ENCODE results near the gene SEC23B. TPM values are rescaled to one million over a fixed set of nuclear protein-coding genes. Genes with fewer than 3 reads are reported as not detected.

SEC23B gene
- total RNA-seq, 1 experiment from 2014 or later: 85.8 TPM

- TF ChIP-seq, protein P1, sequence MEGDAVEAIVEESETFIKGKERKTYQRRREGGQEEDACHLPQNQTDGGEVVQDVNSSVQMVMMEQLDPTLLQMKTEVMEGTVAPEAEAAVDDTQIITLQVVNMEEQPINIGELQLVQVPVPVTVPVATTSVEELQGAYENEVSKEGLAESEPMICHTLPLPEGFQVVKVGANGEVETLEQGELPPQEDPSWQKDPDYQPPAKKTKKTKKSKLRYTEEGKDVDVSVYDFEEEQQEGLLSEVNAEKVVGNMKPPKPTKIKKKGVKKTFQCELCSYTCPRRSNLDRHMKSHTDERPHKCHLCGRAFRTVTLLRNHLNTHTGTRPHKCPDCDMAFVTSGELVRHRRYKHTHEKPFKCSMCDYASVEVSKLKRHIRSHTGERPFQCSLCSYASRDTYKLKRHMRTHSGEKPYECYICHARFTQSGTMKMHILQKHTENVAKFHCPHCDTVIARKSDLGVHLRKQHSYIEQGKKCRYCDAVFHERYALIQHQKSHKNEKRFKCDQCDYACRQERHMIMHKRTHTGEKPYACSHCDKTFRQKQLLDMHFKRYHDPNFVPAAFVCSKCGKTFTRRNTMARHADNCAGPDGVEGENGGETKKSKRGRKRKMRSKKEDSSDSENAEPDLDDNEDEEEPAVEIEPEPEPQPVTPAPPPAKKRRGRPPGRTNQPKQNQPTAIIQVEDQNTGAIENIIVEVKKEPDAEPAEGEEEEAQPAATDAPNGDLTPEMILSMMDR (IDR thresholded peaks at IDR 0.05 in 2 of 3, conservative IDR thresholded peaks at IDR 0.05 in 1 of 3; ENCODE audit: borderline replicate concordance in 1 of 3, insufficient read depth in 1 of 3, low read depth in 2 of 3, low read length in 2 of 3): no peak
- TF ChIP-seq FOSL1 (IDR thresholded peaks at IDR 0.05; ENCODE audit: low read depth) (no peak), ZNF274 (IDR thresholded peaks at IDR 0.05; ENCODE audit: low read depth, low read length) (no peak), JUND (IDR thresholded peaks at IDR 0.05) (no peak), CBX3 (IDR thresholded peaks at IDR 0.05; ENCODE audit: low read depth) (peak; percentile 23)
These were observed 59.4 kb downstream of the SEC23B start, which contains the start of gene SMIM26 (continued) for GRCh38 chr20:18566892-18567738.

GRCh38 chr20:18567739-18568091 is 60.0 kb downstream of the SEC23B start:
- Histone ChIP-seq H3K4me1 (ENCODE audit: control insufficient read depth in 1 of 2, insufficient read depth in 2 of 2, low read length in 2 of 2) (peaks cover 0 to 4% of the 10 kb centered on the region in 2 experiments; a peak in 2 of 4 replicates), H3K9me2 (ENCODE audit: insufficient read depth) (no peaks in the 10 kb centered on the region), H3K36me3 (ENCODE audit: control insufficient read depth in 1 of 2, insufficient read depth in 2 of 2, low read length in 2 of 2) (peaks cover 6% of the 10 kb centered on the region in 2 experiments; a peak in 3 of 4 replicates), H3K79me2 (ENCODE audit: insufficient read depth, low read length) (peaks cover 21% of the 10 kb centered on the region), H4K20me1 (ENCODE audit: insufficient read depth) (no peaks in the 10 kb centered on the region), H3K27me3 (ENCODE audit: insufficient read depth, low read length) (no peaks in the 10 kb centered on the region), H3K27ac (ENCODE audit: low read depth, low read length) (peak overlapping the region; percentile 73), H3K4me3 (replicated peaks in 1 of 2; ENCODE audit: low read depth in 1 of 2, low read length in 2 of 2) (peak overlapping the region; percentile 71 to 97), H3K9me3 (ENCODE audit: control insufficient read depth in 1 of 2, insufficient read depth in 1 of 2, low read depth in 1 of 2, low read length in 2 of 2) (no peaks in the 10 kb centered on the region), H3K9ac (ENCODE audit: low read length) (peak overlapping the region; percentile 82), H3K4me2 (ENCODE audit: low read length) (peak overlapping the region; percentile 73), H2AFZ (ENCODE audit: low read depth, low read length, poor library complexity, severe bottlenecking) (no peak overlapping the region)
- ChIA-PET POLR2A (no interaction called here), RAD21 (ENCODE audit: low non-redundant PET in 1 of 2, low total read pairs in 2 of 2, uncharacterized antibody in 2 of 2, unreplicated experiment in 2 of 2) (no interaction called here), CTCF (no interaction called here)
- BruUV-seq (replicated peaks): TSS peak; percentile 92
- TF ChIP-seq, protein P2, sequence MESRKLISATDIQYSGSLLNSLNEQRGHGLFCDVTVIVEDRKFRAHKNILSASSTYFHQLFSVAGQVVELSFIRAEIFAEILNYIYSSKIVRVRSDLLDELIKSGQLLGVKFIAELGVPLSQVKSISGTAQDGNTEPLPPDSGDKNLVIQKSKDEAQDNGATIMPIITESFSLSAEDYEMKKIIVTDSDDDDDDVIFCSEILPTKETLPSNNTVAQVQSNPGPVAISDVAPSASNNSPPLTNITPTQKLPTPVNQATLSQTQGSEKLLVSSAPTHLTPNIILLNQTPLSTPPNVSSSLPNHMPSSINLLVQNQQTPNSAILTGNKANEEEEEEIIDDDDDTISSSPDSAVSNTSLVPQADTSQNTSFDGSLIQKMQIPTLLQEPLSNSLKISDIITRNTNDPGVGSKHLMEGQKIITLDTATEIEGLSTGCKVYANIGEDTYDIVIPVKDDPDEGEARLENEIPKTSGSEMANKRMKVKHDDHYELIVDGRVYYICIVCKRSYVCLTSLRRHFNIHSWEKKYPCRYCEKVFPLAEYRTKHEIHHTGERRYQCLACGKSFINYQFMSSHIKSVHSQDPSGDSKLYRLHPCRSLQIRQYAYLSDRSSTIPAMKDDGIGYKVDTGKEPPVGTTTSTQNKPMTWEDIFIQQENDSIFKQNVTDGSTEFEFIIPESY (IDR thresholded peaks at IDR 0.05; ENCODE audit: extremely low read depth, insufficient replicate concordance, low read length): no peak
- no peak for TF ChIP-seq EZH2phosphoT487 (IDR thresholded peaks at IDR 0.05; ENCODE audit: borderline replicate concordance)
- no peak for TF ChIP-seq POLR2AphosphoS5 (IDR thresholded peaks at IDR 0.05; ENCODE audit: low read depth, low read length)
- TF ChIP-seq, protein P3, sequence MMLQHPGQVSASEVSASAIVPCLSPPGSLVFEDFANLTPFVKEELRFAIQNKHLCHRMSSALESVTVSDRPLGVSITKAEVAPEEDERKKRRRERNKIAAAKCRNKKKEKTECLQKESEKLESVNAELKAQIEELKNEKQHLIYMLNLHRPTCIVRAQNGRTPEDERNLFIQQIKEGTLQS (IDR thresholded peaks at IDR 0.05): no peak
- TF ChIP-seq RAD21 (IDR thresholded peaks at IDR 0.05; ENCODE audit: low read depth): no peak
- TF ChIP-seq SRF (IDR thresholded peaks at IDR 0.05; ENCODE audit: low read depth): no peak
- TF ChIP-seq, protein P1 (IDR thresholded peaks at IDR 0.05 in 2 of 3, conservative IDR thresholded peaks at IDR 0.05 in 1 of 3; ENCODE audit: borderline replicate concordance in 1 of 3, insufficient read depth in 1 of 3, low read depth in 2 of 3, low read length in 2 of 3): no peak
- no peak; the same call in 1 of the 2 replicates for TF ChIP-seq ZFX (IDR thresholded peaks at IDR 0.05)
- TF ChIP-seq EGR1 (IDR thresholded peaks at IDR 0.05; ENCODE audit: low read depth): no peak
- peak; percentile 25 for ATAC-seq
- no peak for DNase-seq (ENCODE audit: low read depth, low spot score)
- intact Hi-C loops (cut with micrococcal nuclease): loop anchor here (5.0 kb wide), 1 partner anchor 60 kb away; the partner anchor contains the start of gene SEC23B
